Thyroid gland (tissue), 4 donors: ENCODE data around the gene CALY.

ENCODE experiments used
- POLR2A ChIP-seq, 2 donors: fragments of 450-650 bp; IDR thresholded peaks; one replicate each; pipeline ENCODE4 v1.6.1; 2017; ENCODE audit warnings: antibody characterized with exemption in 2 of 2, mild to moderate bottlenecking in 2 of 2, moderate library complexity in 1 of 2
- TF ChIP-seq, protein P1 (sequence below), 6 experiments: fragments of 200-600 bp in 3 of 6; fragments of 450-650 bp in 3 of 6; sonication (generic) in 3 of 6; IDR thresholded peaks; one replicate each; pipeline ENCODE4 v1.5.1; 2016 to 2019; ENCODE audit warnings: antibody characterized with exemption in 6 of 6, mild to moderate bottlenecking in 2 of 6, inconsistent platforms in 1 of 6, moderate library complexity in 1 of 6

DNA sequence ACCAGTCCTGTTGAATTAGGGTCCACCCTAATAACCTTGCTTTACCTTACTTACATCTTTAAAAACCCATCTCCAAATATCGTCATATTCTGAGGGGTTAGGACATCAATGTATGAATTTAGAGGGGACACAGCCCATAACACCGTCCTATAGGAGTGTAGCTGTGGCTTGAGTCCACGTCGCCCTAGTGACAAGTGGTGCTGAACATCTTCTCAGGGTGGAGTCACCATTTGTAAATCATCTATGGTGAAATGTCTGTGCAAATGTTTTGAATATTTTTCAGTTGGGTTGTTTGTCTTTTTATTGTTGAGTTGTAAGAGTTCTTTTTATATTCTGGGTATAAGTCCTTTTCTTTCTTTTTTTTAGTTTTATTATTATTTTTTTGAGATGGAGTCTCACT is 5.3 kb upstream of the CALY start:
- TF ChIP-seq, protein P1, sequence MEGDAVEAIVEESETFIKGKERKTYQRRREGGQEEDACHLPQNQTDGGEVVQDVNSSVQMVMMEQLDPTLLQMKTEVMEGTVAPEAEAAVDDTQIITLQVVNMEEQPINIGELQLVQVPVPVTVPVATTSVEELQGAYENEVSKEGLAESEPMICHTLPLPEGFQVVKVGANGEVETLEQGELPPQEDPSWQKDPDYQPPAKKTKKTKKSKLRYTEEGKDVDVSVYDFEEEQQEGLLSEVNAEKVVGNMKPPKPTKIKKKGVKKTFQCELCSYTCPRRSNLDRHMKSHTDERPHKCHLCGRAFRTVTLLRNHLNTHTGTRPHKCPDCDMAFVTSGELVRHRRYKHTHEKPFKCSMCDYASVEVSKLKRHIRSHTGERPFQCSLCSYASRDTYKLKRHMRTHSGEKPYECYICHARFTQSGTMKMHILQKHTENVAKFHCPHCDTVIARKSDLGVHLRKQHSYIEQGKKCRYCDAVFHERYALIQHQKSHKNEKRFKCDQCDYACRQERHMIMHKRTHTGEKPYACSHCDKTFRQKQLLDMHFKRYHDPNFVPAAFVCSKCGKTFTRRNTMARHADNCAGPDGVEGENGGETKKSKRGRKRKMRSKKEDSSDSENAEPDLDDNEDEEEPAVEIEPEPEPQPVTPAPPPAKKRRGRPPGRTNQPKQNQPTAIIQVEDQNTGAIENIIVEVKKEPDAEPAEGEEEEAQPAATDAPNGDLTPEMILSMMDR (IDR thresholded peaks at IDR 0.05): no peak
- no peak for TF ChIP-seq POLR2A (IDR thresholded peaks at IDR 0.05)
